SJCRH30 (cell line): Measurements from ENCODE around the gene AFAP1L2. TPM values are rescaled to one million over a fixed set of nuclear protein-coding genes. Genes with fewer than 3 reads are reported as not detected.
"Not testable (repeated sequence)": the region's sequence is repeated elsewhere in the genome, so short reads cannot be mapped to it uniquely, and the experiment has no call there.

Source experiments
- DNase-seq, 2 experiments: peaks; one replicate each; pipeline ENCODE4 v3.0.0-alpha.2; 2015 to 2020
- H3K27ac ChIP-seq: fragments of 250-450 bp; sonication (Bioruptor Pico); 2 replicates; pipeline ENCODE4 v1.5.1; 2020; ENCODE audit warnings: mild to moderate bottlenecking, moderate library complexity
- H3K27me3 ChIP-seq: fragments of 250-450 bp; sonication (Bioruptor Pico); 2 replicates; pipeline ENCODE4 v1.5.1; 2020; ENCODE audit warnings: mild to moderate bottlenecking, moderate library complexity
- H3K36me3 ChIP-seq: fragments of 250-450 bp; sonication (Bioruptor Pico); 2 replicates; pipeline ENCODE4 v1.5.1; 2020; ENCODE audit warnings: mild to moderate bottlenecking, moderate library complexity
- H3K4me1 ChIP-seq: fragments of 250-450 bp; sonication (Bioruptor Pico); 2 replicates; pipeline ENCODE4 v1.5.1; 2020; ENCODE audit warnings: mild to moderate bottlenecking, moderate library complexity
- H3K4me3 ChIP-seq: fragments of 250-450 bp; sonication (Bioruptor Pico); 2 replicates; pipeline ENCODE4 v1.5.1; 2020; ENCODE audit warnings: mild to moderate bottlenecking, moderate library complexity
- H3K9me3 ChIP-seq: fragments of 250-450 bp; sonication (Bioruptor Pico); replicated peaks from 2 replicates; pipeline ENCODE4 v1.5.1; 2020; ENCODE audit warnings: mild to moderate bottlenecking, moderate library complexity
- total RNA-seq: library from RNA; depleted of rRNA; stranded (reverse); fragments of >200 nt; shearing (Covaris generic); gene quantifications from 2 replicates; pipeline ENCODE4 v1.2.3, GENCODE V29; 2014

AFAP1L2 gene
- total RNA-seq, 1 experiment from 2014 or later: 1.8 TPM

DNA sequence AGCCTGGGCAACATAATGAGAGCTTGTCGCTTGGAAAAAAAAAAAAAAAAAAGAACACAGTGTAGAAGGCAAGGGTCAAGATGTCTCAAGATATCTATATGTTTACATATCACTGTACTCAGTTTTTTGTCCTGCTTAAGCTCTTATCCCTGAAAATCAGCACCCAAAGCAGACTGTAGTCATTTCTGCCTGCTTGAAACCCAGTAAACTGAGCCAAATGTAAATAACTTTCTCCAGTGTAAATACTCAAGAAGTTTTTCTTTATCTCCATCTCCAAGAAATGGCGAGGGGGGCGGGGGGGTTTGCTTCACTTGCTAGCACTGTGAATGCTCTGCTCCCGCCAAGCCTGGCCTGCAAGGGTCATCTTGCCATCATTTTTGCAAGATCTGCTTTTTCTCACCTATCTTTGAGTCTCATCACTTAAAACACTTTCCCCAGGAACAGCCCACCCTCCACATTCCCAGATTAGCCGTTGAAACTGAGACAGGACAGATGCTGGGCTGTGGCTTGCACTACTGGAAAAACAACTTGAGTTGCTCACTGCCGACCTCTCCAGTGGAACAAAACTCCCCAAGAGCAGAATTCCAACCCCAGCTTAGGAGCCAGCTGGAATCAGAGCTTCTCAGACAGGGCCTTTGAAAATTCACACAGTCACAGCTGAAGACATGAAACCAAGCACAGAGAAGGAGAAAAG is 54.6 kb downstream of the AFAP1L2 start:
- Histone ChIP-seq H3K9me3 (no peaks in the 10 kb centered on the region), H3K36me3 (no peaks in the 10 kb centered on the region), H3K4me3 (no peak overlapping the region), H3K27me3 (no peaks in the 10 kb centered on the region), H3K27ac (no peak overlapping the region), H3K4me1 (peaks cover 2% of the 10 kb centered on the region; the same call in 1 of the 2 replicates)
- DNase-seq: peak in 1 of 2 experiments; percentile 34

DNA sequence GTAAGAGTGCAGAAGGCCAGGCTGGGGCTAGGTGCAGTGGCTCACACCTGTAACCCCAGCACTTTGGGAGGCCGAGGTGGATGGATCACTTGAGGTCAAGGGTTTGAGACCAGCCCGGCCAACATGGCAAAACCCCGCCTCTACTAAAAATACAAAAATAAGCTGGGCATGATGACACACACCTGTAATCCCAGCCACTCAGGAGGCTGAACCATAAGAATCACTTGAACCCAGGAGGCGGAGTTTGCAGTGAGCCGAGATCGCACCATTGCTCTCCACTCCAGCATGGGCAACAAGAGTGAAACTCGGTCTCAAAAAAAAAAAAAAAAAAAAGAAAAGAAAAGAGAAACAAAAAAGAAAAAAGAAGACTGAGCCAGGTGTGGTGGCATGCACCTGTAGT is 55.2 kb downstream of the AFAP1L2 start:
- H3K27ac ChIP-seq, H3K36me3 ChIP-seq, H3K9me3 ChIP-seq, DNase-seq, H3K4me1 ChIP-seq, H3K27me3 ChIP-seq, H3K4me3 ChIP-seq: not testable (repeated sequence)

DNA sequence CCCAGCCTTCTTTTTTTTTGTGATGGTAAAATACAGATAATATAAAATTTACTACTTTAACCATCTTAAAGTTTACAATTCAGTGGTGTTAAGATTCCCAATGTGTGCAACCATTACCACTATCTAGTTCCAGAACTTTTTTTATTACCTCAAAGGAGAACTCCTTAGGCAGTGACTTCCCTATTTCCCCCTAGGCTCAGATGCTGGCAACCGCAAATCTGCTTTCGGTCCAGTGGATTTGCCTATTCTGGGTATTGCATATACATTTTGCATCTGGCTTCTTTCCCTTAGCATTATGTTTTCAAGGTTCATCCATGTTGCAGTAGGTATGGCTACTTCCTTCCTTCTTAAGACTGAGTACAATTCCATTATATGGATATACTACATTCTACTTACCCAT is 56.5 kb downstream of the AFAP1L2 start:
- H3K27me3 ChIP-seq: no peaks in the 10 kb centered on the region
- no peaks in the 10 kb centered on the region for H3K9me3 ChIP-seq
- H3K4me1 ChIP-seq: peaks cover 2% of the 10 kb centered on the region; the same call in 1 of the 2 replicates
- no peak overlapping the region for H3K27ac ChIP-seq
- no peak for DNase-seq
- no peaks in the 10 kb centered on the region for H3K36me3 ChIP-seq
- H3K4me3 ChIP-seq: no peak overlapping the region

GRCh38 chr10:114347241-114347640 is 57.1 kb downstream of the AFAP1L2 start:
- peaks cover 2% of the 10 kb centered on the region; the same call in 1 of the 2 replicates for H3K4me1 ChIP-seq
- H3K27me3 ChIP-seq: no peaks in the 10 kb centered on the region
- no peaks in the 10 kb centered on the region for H3K36me3 ChIP-seq
- no peak overlapping the region for H3K27ac ChIP-seq
- no peak overlapping the region for H3K4me3 ChIP-seq
- no peaks in the 10 kb centered on the region for H3K9me3 ChIP-seq
- no peak for DNase-seq

- no peaks in the 10 kb centered on the region for H3K27me3 ChIP-seq
- no peak for DNase-seq
- H3K9me3 ChIP-seq: no peaks in the 10 kb centered on the region
- H3K4me3 ChIP-seq: no peak overlapping the region
- H3K4me1 ChIP-seq: peaks cover 2% of the 10 kb centered on the region; the same call in 1 of the 2 replicates
- H3K36me3 ChIP-seq: no peaks in the 10 kb centered on the region
- H3K27ac ChIP-seq: no peak overlapping the region
Observed at GRCh38 chr10:114346176-114347031, 57.9 kb downstream of the AFAP1L2 start.

- Histone ChIP-seq H3K27ac (no peak overlapping the region), H3K4me1 (peaks cover 2% of the 10 kb centered on the region; the same call in 1 of the 2 replicates)
- no peak for DNase-seq
Observed at GRCh38 chr10:114345701-114346100, 58.6 kb downstream of the AFAP1L2 start.

DNA sequence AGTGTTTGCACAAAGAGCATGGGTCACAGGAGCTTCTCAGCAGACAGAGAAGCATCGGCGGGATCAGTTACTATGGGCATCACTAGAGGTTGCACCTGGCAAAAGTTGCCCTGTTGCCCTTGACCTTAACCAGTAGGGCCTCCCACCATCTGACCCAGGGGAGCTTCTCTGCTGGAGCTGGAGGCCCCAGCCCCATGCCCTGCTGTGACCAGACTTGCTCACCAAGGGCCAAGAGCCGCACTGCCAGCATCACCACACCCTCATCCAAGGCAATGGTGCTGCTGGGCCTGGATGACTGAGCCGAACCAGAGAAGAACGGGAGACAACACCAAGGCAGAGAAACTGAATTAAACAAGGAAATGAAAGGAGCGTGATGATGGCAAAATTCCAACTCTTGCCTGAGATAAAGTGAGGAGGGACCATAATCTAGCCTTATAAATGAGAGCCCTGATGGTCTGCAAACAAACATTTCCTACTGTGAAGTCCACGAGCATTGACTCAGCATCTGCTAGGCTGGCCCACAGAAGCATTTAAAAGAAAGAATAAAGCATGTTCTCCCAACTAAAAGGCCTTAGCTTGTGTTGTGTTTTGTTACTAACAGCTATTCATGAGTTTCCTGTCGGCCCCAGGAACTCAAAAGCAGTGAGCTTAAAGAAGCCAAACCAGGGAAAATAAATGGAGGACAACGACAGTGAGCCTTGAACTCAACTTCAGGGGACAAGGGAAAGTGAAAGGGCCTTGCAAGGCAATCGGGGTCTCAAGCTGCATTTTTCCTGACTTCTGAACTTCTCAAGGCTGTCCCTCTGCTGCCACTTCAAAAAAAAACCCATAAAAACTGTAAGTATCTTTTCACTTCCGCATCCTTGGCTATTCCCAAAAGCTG is 60.4 kb downstream of the AFAP1L2 start:
- no peaks in the 10 kb centered on the region for H3K9me3 ChIP-seq

More at GRCh38 chr10:114345701-114346100, 58.6 kb downstream of the AFAP1L2 start:
- Histone ChIP-seq H3K4me3 (no peak overlapping the region), H3K36me3 (no peaks in the 10 kb centered on the region), H3K9me3 (no peaks in the 10 kb centered on the region), H3K27me3 (no peaks in the 10 kb centered on the region)

GRCh38 chr10:114342976-114343375 is 61.3 kb downstream of the AFAP1L2 start:
- Histone ChIP-seq H3K27ac (no peak overlapping the region), H3K36me3 (no peaks in the 10 kb centered on the region), H3K4me3 (no peak overlapping the region), H3K27me3 (no peaks in the 10 kb centered on the region), H3K9me3 (no peaks in the 10 kb centered on the region), H3K4me1 (no peaks in the 10 kb centered on the region)
- no peak for DNase-seq

More for the DNA sequence above, 60.4 kb downstream of the AFAP1L2 start:
- Histone ChIP-seq H3K27ac (no peak overlapping the region), H3K27me3 (no peaks in the 10 kb centered on the region), H3K4me3 (no peak overlapping the region), H3K4me1 (no peaks in the 10 kb centered on the region), H3K36me3 (no peaks in the 10 kb centered on the region)
- DNase-seq: no peak

DNA sequence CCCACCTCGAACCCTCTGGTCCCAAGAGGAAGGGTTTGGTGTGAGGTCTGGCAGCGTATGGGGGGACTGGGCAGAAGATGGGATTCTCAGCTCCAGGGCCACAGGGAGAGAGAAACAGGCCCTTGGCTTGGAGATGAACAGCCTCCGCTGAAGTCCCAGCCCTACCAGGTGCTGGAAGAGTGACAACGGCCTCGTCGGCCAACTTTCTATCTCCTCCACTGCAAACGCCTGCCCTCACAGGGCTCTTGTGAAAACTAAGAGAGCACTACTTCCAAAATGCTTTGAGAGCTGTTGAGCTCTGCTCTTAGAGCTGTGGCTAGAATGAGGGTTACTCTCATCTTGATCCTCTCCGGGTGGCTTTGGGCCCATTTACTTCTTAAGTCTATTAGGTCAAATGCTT is 63.5 kb downstream of the AFAP1L2 start:
- Histone ChIP-seq H3K9me3 (no peaks in the 10 kb centered on the region), H3K27ac (no peak overlapping the region), H3K4me3 (no peak overlapping the region), H3K27me3 (no peaks in the 10 kb centered on the region), H3K36me3 (no peaks in the 10 kb centered on the region), H3K4me1 (peaks cover 13% of the 10 kb centered on the region)
- no peak for DNase-seq

- Histone ChIP-seq H3K9me3 (no peaks in the 10 kb centered on the region), H3K36me3 (no peaks in the 10 kb centered on the region), H3K4me1 (peaks cover 16% of the 10 kb centered on the region), H3K4me3 (no peak overlapping the region), H3K27ac (no peak overlapping the region), H3K27me3 (no peaks in the 10 kb centered on the region)
- DNase-seq: no peak
Observed at GRCh38 chr10:114337510-114338462, 66.5 kb downstream of the AFAP1L2 start.

DNA sequence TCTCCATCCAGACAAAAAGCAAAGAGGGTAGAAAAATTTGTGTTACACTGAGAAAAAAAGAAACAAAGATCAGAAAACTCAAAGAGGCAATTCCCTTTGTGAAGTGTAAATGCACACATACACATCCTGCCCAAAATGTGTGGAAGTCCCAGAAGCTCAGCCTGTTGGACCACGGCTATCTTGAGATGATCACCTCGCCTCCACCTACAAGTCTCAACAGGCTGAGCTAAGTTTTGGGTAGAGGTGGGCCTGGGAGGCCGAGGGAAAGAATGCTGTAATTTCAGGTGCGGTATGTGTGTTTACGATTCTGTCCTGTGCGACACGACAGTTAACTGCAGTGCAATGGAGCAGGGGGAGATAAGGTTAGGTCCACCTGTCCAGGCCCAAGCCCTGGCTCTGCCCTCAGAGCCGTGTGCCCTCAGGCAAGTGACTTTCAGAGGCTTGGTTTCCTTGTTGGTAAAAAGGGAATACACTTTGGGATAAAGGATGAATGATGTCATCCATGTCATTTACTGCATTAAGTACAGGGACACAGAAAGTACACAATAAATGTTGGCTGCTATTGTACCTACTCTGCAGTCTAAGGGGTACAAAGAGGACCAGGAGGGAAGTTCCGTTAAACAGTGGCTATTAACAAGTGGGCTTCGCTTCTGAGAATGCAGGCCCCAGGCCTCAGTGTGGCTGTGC is 67.3 kb downstream of the AFAP1L2 start:
- no peak overlapping the region for H3K4me3 ChIP-seq
- no peaks in the 10 kb centered on the region for H3K9me3 ChIP-seq
- H3K27me3 ChIP-seq: no peaks in the 10 kb centered on the region
- H3K36me3 ChIP-seq: no peaks in the 10 kb centered on the region
- no peak overlapping the region for H3K27ac ChIP-seq
- peaks cover 16% of the 10 kb centered on the region for H3K4me1 ChIP-seq
- DNase-seq: no peak

DNA sequence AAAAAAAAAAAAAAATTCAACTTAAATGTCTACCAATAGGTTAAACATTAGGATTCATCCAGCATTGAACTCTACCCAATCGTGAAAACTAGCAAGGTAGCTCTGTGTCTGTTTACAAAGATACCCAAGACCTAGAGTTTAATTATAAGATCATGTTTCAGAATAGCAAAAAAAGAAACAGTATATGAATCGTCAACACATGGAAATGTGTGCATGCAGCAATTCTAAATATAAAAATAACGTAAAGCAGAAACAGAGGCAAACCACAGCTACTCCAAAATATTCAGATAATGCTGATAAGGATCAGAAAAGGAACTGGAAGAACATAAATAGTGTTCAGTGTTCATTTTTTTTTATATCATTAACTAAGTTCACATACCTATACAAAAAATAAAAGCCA is 68.7 kb downstream of the AFAP1L2 start:
- Histone ChIP-seq H3K36me3 (no peaks in the 10 kb centered on the region), H3K4me3 (no peak overlapping the region), H3K4me1 (peaks cover 16% of the 10 kb centered on the region), H3K9me3 (no peaks in the 10 kb centered on the region), H3K27ac (no peak overlapping the region), H3K27me3 (no peaks in the 10 kb centered on the region)
- DNase-seq: no peak

GRCh38 chr10:114334301-114334700 is 70.0 kb downstream of the AFAP1L2 start:
- Histone ChIP-seq H3K4me3 (no peak overlapping the region), H3K27ac (no peak overlapping the region), H3K4me1 (peaks cover 26% of the 10 kb centered on the region), H3K9me3 (no peaks in the 10 kb centered on the region), H3K27me3 (no peaks in the 10 kb centered on the region), H3K36me3 (no peaks in the 10 kb centered on the region)
- DNase-seq: no peak
